ENCODE results near the gene RERE. TPM values are rescaled to one million over a fixed set of nuclear protein-coding genes. Genes with fewer than 3 reads are reported as not detected.
A peak's percentile ranks its signal among the peaks of the same experiment; 100 is the strongest.

The RERE gene
- total RNA-seq, 2 donors from 2014 or later, result 74.5 to 128 TPM

DNA sequence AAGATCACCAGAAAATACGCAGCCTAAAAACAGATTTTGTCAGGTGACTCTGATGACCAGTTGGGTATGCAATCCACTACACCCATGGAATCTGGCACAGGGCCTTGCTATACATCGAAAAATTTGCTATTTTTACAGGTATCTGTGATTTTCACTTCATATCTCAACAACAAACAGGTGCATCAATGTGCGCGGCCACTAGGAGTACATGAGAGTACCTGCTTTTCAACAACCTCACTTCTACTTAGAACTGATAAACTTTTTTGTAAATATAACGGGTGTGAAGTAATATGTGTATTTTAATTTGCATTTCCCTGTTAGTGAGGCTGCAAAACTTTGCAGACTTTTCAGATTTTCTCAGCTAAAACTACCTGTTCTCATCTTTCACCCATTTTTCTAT lies 418.8 kb downstream of the RERE start:
- intact Hi-C loops (cut with DNase I), result no loop called here
- H3K27ac ChIP-seq, result peak overlapping the region in 1 of 4 donors; percentile 74
- no peak for DNase-seq
- no peaks in the 10 kb centered on the region for H3K36me3 ChIP-seq (replicated peaks in 1 of 2; ENCODE audit: insufficient read depth in 1 of 2, low read depth in 2 of 2)
- no peaks in the 10 kb centered on the region for H3K9me3 ChIP-seq
- H3K4me3 ChIP-seq, result no peak overlapping the region
- WGBS, 2 donors, result 84 to 90% methylated on average over 5 of the region's 5 CpGs
- TF ChIP-seq, protein P1, sequence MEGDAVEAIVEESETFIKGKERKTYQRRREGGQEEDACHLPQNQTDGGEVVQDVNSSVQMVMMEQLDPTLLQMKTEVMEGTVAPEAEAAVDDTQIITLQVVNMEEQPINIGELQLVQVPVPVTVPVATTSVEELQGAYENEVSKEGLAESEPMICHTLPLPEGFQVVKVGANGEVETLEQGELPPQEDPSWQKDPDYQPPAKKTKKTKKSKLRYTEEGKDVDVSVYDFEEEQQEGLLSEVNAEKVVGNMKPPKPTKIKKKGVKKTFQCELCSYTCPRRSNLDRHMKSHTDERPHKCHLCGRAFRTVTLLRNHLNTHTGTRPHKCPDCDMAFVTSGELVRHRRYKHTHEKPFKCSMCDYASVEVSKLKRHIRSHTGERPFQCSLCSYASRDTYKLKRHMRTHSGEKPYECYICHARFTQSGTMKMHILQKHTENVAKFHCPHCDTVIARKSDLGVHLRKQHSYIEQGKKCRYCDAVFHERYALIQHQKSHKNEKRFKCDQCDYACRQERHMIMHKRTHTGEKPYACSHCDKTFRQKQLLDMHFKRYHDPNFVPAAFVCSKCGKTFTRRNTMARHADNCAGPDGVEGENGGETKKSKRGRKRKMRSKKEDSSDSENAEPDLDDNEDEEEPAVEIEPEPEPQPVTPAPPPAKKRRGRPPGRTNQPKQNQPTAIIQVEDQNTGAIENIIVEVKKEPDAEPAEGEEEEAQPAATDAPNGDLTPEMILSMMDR (IDR thresholded peaks at IDR 0.05), result peak in 1 of 7 experiments; percentile 10
- TF ChIP-seq POLR2A (IDR thresholded peaks at IDR 0.05), result no peak
- H3K4me1 ChIP-seq, result peaks cover 38% of the 10 kb centered on the region
- no peaks in the 10 kb centered on the region for H3K27me3 ChIP-seq
- ATAC-seq, result no peak

DNA sequence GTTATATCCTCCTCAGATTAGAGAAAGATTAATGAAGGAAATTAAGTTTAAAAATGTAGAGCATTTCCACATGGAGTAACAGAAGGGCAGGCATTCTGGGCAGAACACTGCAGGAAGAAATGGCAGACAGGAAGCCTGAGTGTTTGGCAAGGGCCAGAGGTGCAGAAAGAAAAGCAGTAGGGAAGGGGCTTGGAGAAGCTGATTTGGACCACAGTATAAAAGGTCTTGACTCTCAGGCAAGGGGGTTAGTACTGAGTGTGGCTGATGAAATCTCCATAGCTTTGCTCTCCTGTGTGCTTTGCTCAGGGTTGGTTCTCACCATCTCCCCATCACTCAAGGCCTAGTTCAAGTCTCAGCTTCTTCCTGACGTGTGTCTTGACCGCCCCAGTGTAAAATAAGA lies 419.4 kb downstream of the RERE start:
- peaks cover 38% of the 10 kb centered on the region for H3K4me1 ChIP-seq
- 97 to 100% methylated on average over 2 of the region's 2 CpGs for WGBS, 2 donors
- no peak for ATAC-seq
- H3K27me3 ChIP-seq, result no peaks in the 10 kb centered on the region
- peak overlapping the region in 2 of 4 donors; percentile 25 to 74 for H3K27ac ChIP-seq
- TF ChIP-seq, protein P1 (IDR thresholded peaks at IDR 0.05), result no peak
- TF ChIP-seq POLR2A (IDR thresholded peaks at IDR 0.05), result no peak
- intact Hi-C loops (cut with DNase I), result no loop called here
- no peaks in the 10 kb centered on the region for H3K9me3 ChIP-seq
- no peak overlapping the region for H3K4me3 ChIP-seq
- DNase-seq, result no peak
- no peaks in the 10 kb centered on the region for H3K36me3 ChIP-seq (replicated peaks in 1 of 2; ENCODE audit: insufficient read depth in 1 of 2, low read depth in 2 of 2)

DNA sequence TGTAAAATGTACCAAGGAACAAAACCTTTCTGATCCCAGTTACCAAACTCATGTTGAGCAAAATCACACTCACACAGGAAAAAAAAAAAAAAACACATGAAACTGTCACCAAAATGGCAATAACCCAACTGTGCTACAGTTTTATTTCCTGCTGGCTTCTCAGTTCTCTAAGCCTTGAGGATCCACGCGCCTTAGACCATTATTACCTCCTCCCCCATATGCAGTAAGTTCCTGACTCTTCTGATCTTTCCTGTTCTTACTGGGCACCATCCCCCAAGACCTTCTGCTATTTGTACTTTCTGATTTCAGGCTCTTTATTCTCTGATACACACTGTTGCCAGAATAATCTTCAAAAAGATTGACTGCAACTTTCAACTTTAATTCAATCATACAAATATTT lies 419.9 kb downstream of the RERE start:
- WGBS, 2 donors, result 43 to 59% methylated on average over 2 of the region's 2 CpGs
- Histone ChIP-seq H3K36me3 (replicated peaks in 1 of 2; ENCODE audit: insufficient read depth in 1 of 2, low read depth in 2 of 2) (no peaks in the 10 kb centered on the region), H3K9me3 (no peaks in the 10 kb centered on the region), H3K27ac (peak overlapping the region in 2 of 4 donors; percentile 25 to 74), H3K27me3 (no peaks in the 10 kb centered on the region), H3K4me1 (peaks cover 38% of the 10 kb centered on the region), H3K4me3 (no peak overlapping the region)
- ATAC-seq (peak; percentile 27), DNase-seq (peak in 1 of 4 donors; percentile 38)
- no peak for TF ChIP-seq POLR2A (IDR thresholded peaks at IDR 0.05)
- TF ChIP-seq, protein P1 (IDR thresholded peaks at IDR 0.05), result no peak
- intact Hi-C loops (cut with DNase I), result no loop called here

DNA sequence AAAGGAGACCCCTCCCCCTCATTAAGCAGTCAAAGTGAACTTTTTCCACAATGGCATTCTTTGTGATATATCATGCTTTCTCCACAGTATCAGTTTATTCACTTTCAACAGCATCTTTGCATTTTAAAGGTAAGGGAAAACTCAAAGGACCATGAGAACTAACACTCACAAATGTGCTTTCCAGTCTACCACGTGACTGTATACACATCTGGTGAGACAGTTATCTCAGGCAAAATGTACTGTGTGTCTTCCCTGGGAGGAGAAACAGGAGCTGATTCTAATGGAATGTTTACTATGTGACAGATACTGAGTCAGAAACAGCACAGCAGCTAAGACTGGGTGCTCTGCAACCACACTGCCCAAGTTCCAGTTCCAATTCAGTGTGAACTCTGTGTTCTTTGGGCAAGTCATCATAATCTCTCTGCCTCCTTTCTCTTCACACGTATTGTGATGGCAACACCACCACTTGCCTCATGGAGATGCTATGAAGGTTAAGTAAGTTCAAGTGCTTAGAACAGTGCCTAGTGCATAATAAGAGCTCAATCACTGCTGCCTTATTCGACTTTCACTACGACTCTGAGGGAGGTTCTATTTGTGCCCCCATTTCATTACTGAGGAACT lies 420.5 kb downstream of the RERE start:
- WGBS, 2 donors, result 43 to 54% methylated on average over 4 of the region's 4 CpGs
- TF ChIP-seq POLR2A (IDR thresholded peaks at IDR 0.05), result no peak
- TF ChIP-seq, protein P1 (IDR thresholded peaks at IDR 0.05), result no peak
- Histone ChIP-seq H3K27me3 (no peaks in the 10 kb centered on the region), H3K27ac (peak overlapping the region in 3 of 4 donors; percentile 8 to 74 (median 43)), H3K4me1 (peaks cover 38% of the 10 kb centered on the region), H3K9me3 (no peaks in the 10 kb centered on the region), H3K36me3 (replicated peaks in 1 of 2; ENCODE audit: insufficient read depth in 1 of 2, low read depth in 2 of 2) (no peaks in the 10 kb centered on the region), H3K4me3 (no peak overlapping the region)
- intact Hi-C loops (cut with DNase I), result no loop called here
- peak in 1 of 4 donors; percentile 52 for DNase-seq
- ATAC-seq, result peak; percentile 63

Data from body of pancreas (tissue), 4 donors.